Measurements from ENCODE around the gene MYO1A.
"Not testable (repeated sequence)": the region's sequence is repeated elsewhere in the genome, so short reads cannot be mapped to it uniquely, and the experiment has no call there.

The MYO1A gene

GRCh38 chr12:56988207-56988739, 61.7 kb downstream of the MYO1A start:
- no peak overlapping the region for H3K27ac Mint-ChIP-seq (ENCODE audit: low read depth)
- no peak overlapping the region for H3K4me3 Mint-ChIP-seq
- DNase-seq (ENCODE audit: low spot score in 2 of 2) (peak in 1 of 2 donors; percentile 7), ATAC-seq (replicated peaks; ENCODE audit: extremely low read depth, poor library complexity, severe bottlenecking) (no peak)
- H3K4me1 Mint-ChIP-seq = peaks cover 5% of the 10 kb centered on the region
- peaks cover 4% of the 10 kb centered on the region for H3K36me3 Mint-ChIP-seq (ENCODE audit: insufficient read depth)
- no peaks in the 10 kb centered on the region for H3K9me3 Mint-ChIP-seq
- H3K27me3 Mint-ChIP-seq = no peaks in the 10 kb centered on the region

- Mint-ChIP-seq H3K9me3 (no peaks in the 10 kb centered on the region), H3K36me3 (ENCODE audit: insufficient read depth) (peaks cover 4% of the 10 kb centered on the region), H3K27me3 (no peaks in the 10 kb centered on the region), H3K27ac (ENCODE audit: low read depth) (no peak overlapping the region), H3K4me3 (peak overlapping the region; percentile 18), H3K4me1 (peaks cover 5% of the 10 kb centered on the region)
- DNase-seq (ENCODE audit: low spot score in 2 of 2) (peak; percentile 55 to 67), ATAC-seq (replicated peaks; ENCODE audit: extremely low read depth, poor library complexity, severe bottlenecking) (no peak)
Observed at GRCh38 chr12:56987551-56988053, 62.3 kb downstream of the MYO1A start.

GRCh38 chr12:56987011-56987410, 62.9 kb downstream of the MYO1A start:
- no peaks in the 10 kb centered on the region for H3K9me3 Mint-ChIP-seq
- H3K27ac Mint-ChIP-seq (ENCODE audit: low read depth) = no peak overlapping the region
- no peak for ATAC-seq (replicated peaks; ENCODE audit: extremely low read depth, poor library complexity, severe bottlenecking)
- H3K27me3 Mint-ChIP-seq = no peaks in the 10 kb centered on the region
- peak overlapping the region; percentile 18 for H3K4me3 Mint-ChIP-seq
- peaks cover 5% of the 10 kb centered on the region for H3K4me1 Mint-ChIP-seq
- DNase-seq (ENCODE audit: low spot score in 2 of 2) = peak in 1 of 2 donors; percentile 11
- H3K36me3 Mint-ChIP-seq (ENCODE audit: insufficient read depth) = peaks cover 4% of the 10 kb centered on the region

GRCh38 chr12:56985714-56986113, 64.2 kb downstream of the MYO1A start:
- not testable (repeated sequence) for DNase-seq (ENCODE audit: low spot score in 2 of 2); H3K4me1 Mint-ChIP-seq; H3K27ac Mint-ChIP-seq (ENCODE audit: low read depth); H3K4me3 Mint-ChIP-seq; H3K9me3 Mint-ChIP-seq; ATAC-seq (replicated peaks; ENCODE audit: extremely low read depth, poor library complexity, severe bottlenecking); H3K36me3 Mint-ChIP-seq (ENCODE audit: insufficient read depth); H3K27me3 Mint-ChIP-seq

- DNase-seq (ENCODE audit: low spot score in 2 of 2) (no peak), ATAC-seq (replicated peaks; ENCODE audit: extremely low read depth, poor library complexity, severe bottlenecking) (no peak)
- H3K9me3 Mint-ChIP-seq = no peaks in the 10 kb centered on the region
- peak overlapping the region; percentile 48 for H3K27ac Mint-ChIP-seq (ENCODE audit: low read depth)
- peaks cover 5% of the 10 kb centered on the region for H3K4me1 Mint-ChIP-seq
- no peak overlapping the region for H3K4me3 Mint-ChIP-seq
- peaks cover 4% of the 10 kb centered on the region for H3K36me3 Mint-ChIP-seq (ENCODE audit: insufficient read depth)
- no peaks in the 10 kb centered on the region for H3K27me3 Mint-ChIP-seq
Observed at GRCh38 chr12:56983386-56983785, 66.5 kb downstream of the MYO1A start.

GRCh38 chr12:56982578-56983236, 67.2 kb downstream of the MYO1A start:
- ATAC-seq (replicated peaks; ENCODE audit: extremely low read depth, poor library complexity, severe bottlenecking); H3K4me1 Mint-ChIP-seq; H3K4me3 Mint-ChIP-seq; H3K27me3 Mint-ChIP-seq; H3K9me3 Mint-ChIP-seq; DNase-seq (ENCODE audit: low spot score in 2 of 2); H3K36me3 Mint-ChIP-seq (ENCODE audit: insufficient read depth); H3K27ac Mint-ChIP-seq (ENCODE audit: low read depth): not testable (repeated sequence)

- Mint-ChIP-seq H3K9me3 (no peaks in the 10 kb centered on the region), H3K36me3 (ENCODE audit: insufficient read depth) (no peaks in the 10 kb centered on the region), H3K27ac (ENCODE audit: low read depth) (no peak overlapping the region), H3K4me1 (no peaks in the 10 kb centered on the region), H3K27me3 (no peaks in the 10 kb centered on the region), H3K4me3 (no peak overlapping the region)
- DNase-seq (ENCODE audit: low spot score in 2 of 2) (no peak), ATAC-seq (replicated peaks; ENCODE audit: extremely low read depth, poor library complexity, severe bottlenecking) (no peak)
Observed at GRCh38 chr12:56980941-56981530, 68.9 kb downstream of the MYO1A start.

GRCh38 chr12:56980268-56980667, 69.7 kb downstream of the MYO1A start:
- H3K36me3 Mint-ChIP-seq (ENCODE audit: insufficient read depth) = no peaks in the 10 kb centered on the region

GRCh38 chr12:56979628-56980027, 70.3 kb downstream of the MYO1A start:
- Mint-ChIP-seq H3K4me1 (no peaks in the 10 kb centered on the region), H3K27me3 (no peaks in the 10 kb centered on the region), H3K27ac (ENCODE audit: low read depth) (no peak overlapping the region), H3K36me3 (ENCODE audit: insufficient read depth) (no peaks in the 10 kb centered on the region), H3K9me3 (no peaks in the 10 kb centered on the region), H3K4me3 (no peak overlapping the region)
- ATAC-seq (replicated peaks; ENCODE audit: extremely low read depth, poor library complexity, severe bottlenecking) (no peak), DNase-seq (ENCODE audit: low spot score in 2 of 2) (no peak)

More at GRCh38 chr12:56980268-56980667, 69.7 kb downstream of the MYO1A start:
- Mint-ChIP-seq H3K4me1 (no peaks in the 10 kb centered on the region), H3K9me3 (no peaks in the 10 kb centered on the region), H3K27ac (ENCODE audit: low read depth) (no peak overlapping the region), H3K4me3 (no peak overlapping the region), H3K27me3 (no peaks in the 10 kb centered on the region)
- ATAC-seq (replicated peaks; ENCODE audit: extremely low read depth, poor library complexity, severe bottlenecking) (no peak), DNase-seq (ENCODE audit: low spot score in 2 of 2) (no peak)
